ENCODE results near the gene PRKAA2.

The PRKAA2 gene

DNA sequence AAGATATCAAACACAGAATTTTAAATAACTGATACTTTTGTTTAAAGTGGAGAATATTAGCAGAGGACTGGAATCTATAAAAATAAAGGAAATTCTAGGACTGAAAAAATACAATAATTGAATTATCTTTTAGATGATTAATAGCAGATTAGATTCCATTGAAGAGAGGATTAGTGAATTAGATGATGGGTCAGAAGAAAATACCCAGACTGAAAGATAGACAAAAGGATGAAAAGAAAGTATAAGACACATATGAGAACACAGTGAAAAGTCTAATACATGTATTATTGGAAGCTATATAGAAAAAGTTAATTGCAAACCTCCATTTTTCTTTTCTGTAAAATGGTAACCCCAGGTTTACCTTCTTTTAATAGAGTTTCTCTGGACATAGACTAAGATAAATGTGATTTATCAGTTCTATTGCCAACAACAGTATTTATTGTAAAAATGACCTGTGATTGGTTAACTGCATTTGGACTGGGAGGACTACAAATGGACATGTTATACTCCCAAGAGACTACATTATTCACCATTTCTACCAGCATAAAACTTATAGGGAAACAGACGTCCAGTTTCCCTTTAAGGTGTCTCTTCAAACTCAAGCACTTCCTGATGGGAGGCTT, 11.0 kb downstream of the PRKAA2 start:
- no peak for DNase-seq

GRCh38 chr1:56658254-56658653, 13.1 kb downstream of the PRKAA2 start:
- DNase-seq = no peak

DNA sequence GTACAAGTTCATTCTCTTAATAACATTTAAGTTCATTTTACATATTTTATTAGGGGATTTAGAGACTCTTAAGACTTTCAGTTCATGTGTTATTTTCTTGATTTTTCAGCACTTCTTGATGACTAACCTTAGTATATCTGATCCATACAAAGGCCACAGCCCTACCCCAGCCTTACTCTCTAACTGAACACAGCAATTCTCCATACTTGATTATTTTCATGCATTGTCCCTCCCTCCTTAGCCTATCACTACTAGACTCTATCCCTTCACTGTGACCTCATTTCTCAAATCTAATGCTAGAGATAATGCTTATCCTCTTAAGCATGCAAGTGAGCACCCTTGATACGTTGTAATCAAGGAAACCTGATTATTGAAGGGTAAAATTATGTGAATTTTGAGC, 15.2 kb downstream of the PRKAA2 start:
- DNase-seq = no peak

- no peak for DNase-seq
Observed at GRCh38 chr1:56663846-56664245, 18.7 kb downstream of the PRKAA2 start.

GRCh38 chr1:56665384-56665783, 20.3 kb downstream of the PRKAA2 start:
- no peak for DNase-seq

GRCh38 chr1:56666112-56666608, 21.0 kb downstream of the PRKAA2 start:
- DNase-seq = no peak

GRCh38 chr1:56670350-56670749, 25.2 kb downstream of the PRKAA2 start:
- DNase-seq = no peak

DNA sequence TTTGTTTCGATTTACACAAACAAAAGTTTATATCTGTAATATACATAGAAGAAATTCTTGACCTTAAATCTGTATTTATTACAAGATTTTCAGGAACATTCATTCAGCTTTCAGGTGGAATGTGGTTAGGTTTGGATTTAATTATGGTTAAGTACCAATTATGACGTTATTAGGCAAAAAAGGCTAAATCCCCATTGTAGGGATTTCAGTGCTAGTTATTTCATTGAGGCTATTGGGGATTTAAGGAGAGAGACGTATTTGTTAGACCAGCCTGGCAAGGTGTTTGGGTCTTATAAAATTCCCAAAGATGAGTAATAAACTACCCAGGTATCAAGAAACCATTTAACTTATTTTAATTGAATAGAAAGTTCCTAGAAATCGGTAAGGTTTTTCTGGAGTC, 26.0 kb downstream of the PRKAA2 start:
- DNase-seq = no peak

DNA sequence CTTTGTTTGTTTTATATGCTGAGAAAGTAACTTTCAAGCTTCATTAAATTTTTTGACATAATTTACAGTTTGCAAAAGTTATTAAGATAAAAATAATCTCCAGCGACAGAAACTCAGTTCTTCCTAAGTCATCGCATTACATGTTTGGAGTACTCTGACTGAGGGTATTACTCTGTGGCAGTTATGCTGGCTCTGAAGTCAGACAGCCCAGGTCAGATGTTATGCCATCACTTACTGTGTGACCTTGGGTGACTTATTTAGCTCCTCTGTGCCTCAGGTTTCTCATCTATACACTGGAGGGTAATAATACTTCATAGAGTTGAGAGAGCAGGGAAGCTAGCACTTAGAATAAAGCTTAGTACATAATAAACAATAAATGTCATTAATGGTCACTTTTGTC, 26.4 kb downstream of the PRKAA2 start:
- no peak for DNase-seq

GRCh38 chr1:56672579-56672978, 27.5 kb downstream of the PRKAA2 start:
- DNase-seq = no peak

DNA sequence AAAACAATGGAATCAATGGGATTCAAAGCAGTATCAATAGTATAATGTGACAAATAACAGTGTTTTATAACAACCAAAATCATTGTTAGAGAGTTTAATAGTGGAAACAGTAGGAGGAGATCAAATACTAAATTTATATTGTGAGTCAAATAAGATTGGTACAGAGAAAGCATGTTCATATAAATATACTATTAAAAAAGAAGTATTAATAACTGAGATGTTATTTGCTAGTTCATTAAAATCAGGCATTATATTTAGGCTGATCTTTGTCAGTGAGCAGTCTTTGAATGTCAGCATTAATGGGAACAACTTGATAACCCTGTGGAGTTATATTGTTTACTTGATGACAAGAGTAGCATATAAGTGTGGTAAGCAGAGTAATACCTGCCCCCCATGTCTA, 30.6 kb downstream of the PRKAA2 start:
- no peak for DNase-seq

- DNase-seq = no peak
Observed at GRCh38 chr1:56676571-56677035, 31.5 kb downstream of the PRKAA2 start.

GRCh38 chr1:56683569-56683968, 38.5 kb downstream of the PRKAA2 start:
- DNase-seq = no peak

DNA sequence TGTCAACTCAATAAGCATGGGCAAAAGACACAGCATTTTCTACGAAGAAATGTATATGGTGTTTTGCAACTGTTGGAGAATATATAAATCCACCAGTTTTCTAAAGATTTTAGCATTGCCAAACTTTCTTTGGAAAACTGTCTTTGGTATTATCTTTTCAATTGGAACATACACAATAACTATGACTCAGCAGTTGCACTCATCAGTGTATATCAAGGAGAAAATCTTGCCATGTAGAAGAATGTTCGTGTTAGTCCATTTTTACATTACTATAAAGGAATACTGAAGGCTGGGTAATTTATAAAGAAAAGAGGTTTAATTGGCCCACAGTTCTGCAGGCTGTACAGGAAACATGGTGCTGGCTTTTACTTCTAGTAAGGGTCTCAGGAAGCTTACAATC, 41.1 kb downstream of the PRKAA2 start:
- no peak for DNase-seq

DNA sequence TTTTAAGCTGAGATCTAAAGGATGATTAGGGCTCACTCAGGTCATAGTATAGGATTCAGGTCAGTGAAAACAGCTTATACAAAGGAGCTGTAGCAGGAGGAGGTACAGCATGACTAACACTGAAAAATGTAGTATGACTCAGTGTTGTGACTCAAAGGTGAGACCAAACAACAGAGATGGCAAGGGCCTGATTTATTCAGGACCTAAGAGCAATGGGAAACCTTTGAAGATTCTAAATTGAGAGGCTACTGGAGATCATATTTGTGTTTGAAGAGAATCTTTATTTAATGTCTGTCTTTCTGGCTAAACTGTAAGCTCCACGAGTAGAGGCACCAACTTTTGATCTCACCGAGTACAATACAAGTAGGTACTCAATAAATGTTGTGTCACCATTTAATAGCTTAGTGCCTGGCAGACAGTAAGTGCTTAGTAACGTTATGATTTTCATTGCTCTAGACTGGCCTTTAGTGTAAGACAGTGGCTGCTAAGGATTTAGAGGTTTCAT, 43.5 kb downstream of the PRKAA2 start:
- no peak for DNase-seq

DNA sequence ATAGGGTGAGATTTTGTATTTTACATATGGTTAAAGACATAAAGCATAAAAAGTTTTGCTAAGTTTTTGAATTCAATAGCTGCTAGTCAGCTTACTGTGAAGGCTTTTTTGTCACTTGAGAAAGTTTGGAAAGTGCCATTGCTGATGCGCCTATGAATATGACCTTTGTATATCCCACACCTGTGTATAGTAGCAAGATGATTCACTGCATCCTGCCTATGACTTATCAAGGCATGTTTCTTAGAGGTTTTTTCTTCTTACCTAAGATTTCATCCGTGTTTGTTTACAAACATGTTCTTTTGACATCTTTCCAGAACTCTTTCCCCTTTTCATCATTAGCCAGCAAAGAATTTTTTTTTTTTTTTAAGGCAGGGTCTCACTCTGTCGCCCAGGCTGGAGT, 51.5 kb downstream of the PRKAA2 start:
- no peak for DNase-seq

GRCh38 chr1:56703747-56704146, 58.6 kb downstream of the PRKAA2 start:
- DNase-seq = no peak

DNA sequence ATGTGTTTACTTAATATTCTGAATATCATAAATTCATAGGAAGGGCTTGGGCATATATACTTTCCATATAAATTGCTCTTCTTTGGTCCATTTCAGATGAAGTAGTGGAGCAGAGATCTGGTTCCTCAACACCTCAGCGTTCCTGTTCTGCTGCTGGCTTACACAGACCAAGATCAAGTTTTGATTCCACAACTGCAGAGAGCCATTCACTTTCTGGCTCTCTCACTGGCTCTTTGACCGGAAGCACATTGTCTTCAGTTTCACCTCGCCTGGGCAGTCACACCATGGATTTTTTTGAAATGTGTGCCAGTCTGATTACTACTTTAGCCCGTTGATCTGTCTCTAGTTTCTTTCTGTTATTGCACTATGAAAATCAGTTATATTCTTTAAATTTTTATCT, 62.3 kb downstream of the PRKAA2 start:
- no peak for DNase-seq

DNA sequence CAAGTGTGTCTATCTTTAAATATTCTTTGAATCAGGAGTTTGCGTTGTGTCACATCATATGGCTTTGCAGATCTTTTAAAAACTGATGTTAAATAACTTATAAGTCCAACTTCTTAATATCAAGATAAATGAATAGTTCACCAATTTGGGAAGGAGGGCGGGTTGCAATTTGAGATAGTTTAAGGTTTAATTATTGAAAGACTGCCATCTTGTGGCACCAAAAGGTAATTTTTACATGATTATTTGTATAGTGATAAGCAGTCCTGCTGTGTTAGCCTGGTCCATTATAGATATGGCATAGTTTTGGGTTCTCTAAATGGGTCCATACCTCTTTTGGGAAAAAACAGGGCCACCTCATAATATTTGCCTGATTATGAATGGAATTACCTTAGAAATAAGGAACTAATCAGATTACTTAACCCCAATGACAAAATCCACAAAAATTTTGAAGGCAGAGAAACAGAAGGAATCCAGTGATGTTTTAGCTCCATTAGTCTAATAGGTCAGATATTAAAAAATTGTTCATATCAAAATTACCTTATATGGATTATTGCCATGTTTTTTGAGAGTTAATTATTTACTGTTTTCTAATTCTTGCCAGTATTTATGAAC, 64.3 kb downstream of the PRKAA2 start:
- DNase-seq = no peak

DNA sequence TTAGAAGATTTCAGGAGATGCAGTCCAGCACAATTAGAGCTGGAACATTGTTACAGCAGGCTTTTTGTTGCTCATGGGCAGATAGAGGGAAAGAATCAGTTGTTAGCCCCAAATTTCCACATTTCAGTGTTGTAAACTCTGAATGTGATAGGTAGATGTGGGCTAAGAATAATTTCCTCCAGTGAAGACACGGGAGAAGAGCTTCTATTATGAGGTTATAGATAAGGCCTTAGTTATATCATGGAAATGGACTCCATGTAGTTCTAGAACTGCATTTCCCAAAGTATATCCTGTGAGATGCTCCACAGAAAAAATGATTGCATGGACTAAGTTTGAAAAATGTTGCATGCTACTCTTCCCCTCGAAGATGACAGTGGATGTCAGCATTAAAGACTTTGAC, 64.9 kb downstream of the PRKAA2 start:
- no peak for DNase-seq

DNA sequence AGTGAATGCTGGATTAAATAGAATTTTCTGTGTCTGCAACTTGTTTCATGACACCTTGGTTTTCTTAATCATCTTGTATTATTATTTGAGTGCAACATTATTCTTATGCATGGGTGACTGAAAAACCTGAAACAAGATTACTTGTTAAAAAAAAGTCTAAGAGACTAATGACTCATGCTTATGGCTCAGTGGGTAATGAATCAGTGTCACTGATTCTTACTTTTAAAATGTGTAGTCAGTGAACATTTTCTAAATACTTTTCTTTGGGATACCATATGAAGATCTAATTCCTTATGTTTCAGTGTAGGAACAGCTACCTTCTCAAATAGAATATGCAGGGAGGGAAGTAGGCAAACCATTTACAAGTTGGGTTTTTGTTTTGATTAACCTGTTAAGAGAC, 65.5 kb downstream of the PRKAA2 start:
- no peak for DNase-seq

DNA sequence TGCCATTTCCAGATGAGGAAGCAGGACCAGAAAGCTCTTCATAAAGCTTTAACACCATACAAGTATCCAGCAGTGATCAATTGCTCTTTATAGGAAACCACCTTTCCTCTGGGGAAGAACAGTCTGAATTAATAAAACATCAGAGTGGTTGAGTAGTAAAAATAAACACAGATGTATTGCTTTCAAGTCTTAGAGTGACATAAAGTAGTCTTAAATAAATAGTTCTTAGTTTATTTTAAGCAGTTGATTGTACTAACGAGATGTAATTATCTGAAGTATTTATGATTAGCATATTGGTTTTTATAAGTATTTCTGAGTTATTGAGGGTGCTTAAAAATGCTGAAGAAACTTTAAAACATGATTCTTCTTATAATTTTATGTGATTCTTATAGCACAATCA, 67.0 kb downstream of the PRKAA2 start:
- no peak for DNase-seq

DNA sequence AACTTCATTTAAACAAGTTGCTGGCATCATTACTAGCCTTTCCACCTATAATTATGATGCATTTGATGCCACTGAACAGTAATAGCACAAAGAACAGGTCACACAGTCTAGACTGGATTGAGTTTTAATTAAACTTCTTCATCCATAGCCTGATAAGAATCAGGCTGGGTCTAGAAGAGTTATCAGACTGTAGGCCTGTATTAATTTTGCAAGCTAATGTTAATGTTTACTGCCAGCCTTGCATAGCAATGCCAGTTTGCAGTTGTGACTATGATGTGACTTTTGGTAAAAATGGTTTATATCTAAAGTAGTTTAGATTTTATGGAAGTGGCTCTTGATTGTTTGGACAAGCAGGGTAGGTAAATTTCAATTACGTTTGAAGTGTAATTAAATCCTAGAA, 68.0 kb downstream of the PRKAA2 start:
- DNase-seq = no peak

DNA sequence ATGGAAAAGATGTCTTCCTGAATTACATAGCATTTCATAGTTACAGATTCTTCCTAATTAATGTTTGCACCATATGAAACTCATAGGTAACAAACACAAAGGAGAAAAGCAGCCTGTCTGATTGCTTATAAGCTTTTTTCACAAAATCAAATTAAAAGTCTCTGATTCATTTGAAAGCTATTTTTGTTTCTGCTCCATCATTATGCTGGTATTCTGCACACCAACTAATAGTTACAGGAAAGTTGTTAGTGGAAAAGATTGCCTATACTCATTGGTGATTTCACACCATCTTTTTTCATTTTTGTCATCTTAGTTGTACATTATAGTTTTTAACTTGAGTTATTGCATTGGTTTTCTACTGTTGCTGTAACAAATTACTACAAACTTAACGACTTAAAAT, 70.0 kb downstream of the PRKAA2 start:
- DNase-seq = no peak

- no peak for DNase-seq
Observed at GRCh38 chr1:56719171-56719570, 74.1 kb downstream of the PRKAA2 start.
